CD14-positive monocyte (primary cell): ENCODE measurements around the gene ELAVL1. TPM values are rescaled to one million over a fixed set of nuclear protein-coding genes. Genes with fewer than 3 reads are reported as not detected.

ENCODE experiments used
- DNase-seq, 3 donors: peaks; one replicate each; pipeline ENCODE4 v3.0.0-alpha.2; 2011 to 2022
- H2AFZ ChIP-seq: 2 replicates; pipeline ENCODE4 v1.6.0; 2012; ENCODE audit warnings: mild to moderate bottlenecking, low read depth, low read length, inconsistent platforms; ENCODE audit not compliant: insufficient read depth, poor library complexity, severe bottlenecking
- H3K27ac ChIP-seq, 2 donors: 1 replicate in 1 of 2; 2 replicates in 1 of 2; pipeline ENCODE4 v1.5.1; 2012 to 2013; ENCODE audit warnings: low read length in 2 of 2, control low read depth in 1 of 2, inconsistent platforms in 1 of 2, low read depth in 1 of 2, mild to moderate bottlenecking in 1 of 2
- H3K27me3 ChIP-seq, 2 donors: one replicate each; pipeline versions ENCODE4 v1.6.0 to v1.6.1; 2011 to 2013; ENCODE audit warnings: low read length in 2 of 2; ENCODE audit not compliant: control insufficient read depth in 2 of 2, insufficient read depth in 2 of 2
- H3K36me3 ChIP-seq, 2 donors: replicated peaks in 1 of 2; 1 replicate in 1 of 2; 2 replicates in 1 of 2; pipeline versions ENCODE4 v1.5.1 to v1.6.1; 2012 to 2013; ENCODE audit warnings: low read length in 2 of 2, control low read depth in 1 of 2, inconsistent platforms in 1 of 2, mild to moderate bottlenecking in 1 of 2; ENCODE audit not compliant: insufficient read depth in 2 of 2, control insufficient read depth in 1 of 2
- H3K4me1 ChIP-seq, 2 donors: 1 replicate in 1 of 2; 2 replicates in 1 of 2; pipeline versions ENCODE4 v1.5.1 to v1.6.1; 2012 to 2013; ENCODE audit warnings: low read length in 2 of 2, control low read depth in 1 of 2, inconsistent platforms in 1 of 2, mild to moderate bottlenecking in 1 of 2, moderate library complexity in 1 of 2; ENCODE audit not compliant: insufficient read depth in 2 of 2, control insufficient read depth in 1 of 2
- H3K4me2 ChIP-seq: replicated peaks from 2 replicates; pipeline ENCODE3; 2012; ENCODE audit warnings: low read length, moderate library complexity, mild to moderate bottlenecking; ENCODE audit not compliant: poor library complexity, severe bottlenecking; ENCODE audit errors: extremely low read depth
- H3K4me3 ChIP-seq, 3 experiments: fragments of 200-600 bp in 1 of 3; sonication (generic) in 1 of 3; replicated peaks in 1 of 3; 1 replicate in 2 of 3; 2 replicates in 1 of 3; pipeline ENCODE4 v1.5.1; 2011 to 2013; ENCODE audit warnings: low read length in 3 of 3, mild to moderate bottlenecking in 3 of 3, control low read depth in 2 of 3, low read depth in 2 of 3, inconsistent platforms in 1 of 3, moderate library complexity in 1 of 3
- H3K79me2 ChIP-seq: 2 replicates; pipeline ENCODE4 v1.6.0; 2012; ENCODE audit warnings: mild to moderate bottlenecking, control low read depth, inconsistent platforms, low read length, moderate library complexity; ENCODE audit not compliant: insufficient read depth
- H3K9ac ChIP-seq: 2 replicates; pipeline ENCODE4 v1.6.0; 2017; ENCODE audit warnings: low read length, mild to moderate bottlenecking; ENCODE audit not compliant: insufficient read depth, poor library complexity, severe bottlenecking
- H3K9me3 ChIP-seq, 2 donors: replicated peaks in 1 of 2; 1 replicate in 1 of 2; 2 replicates in 1 of 2; pipeline versions ENCODE4 v1.5.1 to v1.6.1; 2012 to 2013; ENCODE audit warnings: low read length in 2 of 2, control low read depth in 1 of 2; ENCODE audit not compliant: control insufficient read depth in 1 of 2, insufficient read depth in 1 of 2
- H4K20me1 ChIP-seq: 2 replicates; pipeline ENCODE4 v1.6.0; 2012; ENCODE audit warnings: mild to moderate bottlenecking, low read length, control low read depth, moderate library complexity; ENCODE audit not compliant: insufficient read depth
- H3K27ac Mint-ChIP-seq, 7 donors: one replicate each; pipeline ENCODE4 v1.8.0; 2020; ENCODE audit warnings: mild to moderate bottlenecking in 7 of 7, mixed read lengths in 7 of 7, moderate library complexity in 6 of 7, inconsistent platforms in 2 of 7
- H3K27me3 Mint-ChIP-seq, 3 donors: one replicate each; pipeline ENCODE4 v1.8.0; 2021 to 2022; ENCODE audit warnings: low read depth in 3 of 3, mild to moderate bottlenecking in 3 of 3, mixed read lengths in 3 of 3, moderate library complexity in 3 of 3, inconsistent platforms in 1 of 3
- H3K36me3 Mint-ChIP-seq, 2 donors: one replicate each; pipeline ENCODE4 v1.8.0; 2020; ENCODE audit warnings: mixed read lengths in 2 of 2, inconsistent platforms in 1 of 2, mild to moderate bottlenecking in 1 of 2
- H3K4me1 Mint-ChIP-seq: one replicate; pipeline ENCODE4 v1.8.0; 2020; ENCODE audit warnings: mild to moderate bottlenecking, mixed read lengths
- H3K4me3 Mint-ChIP-seq, 2 donors: one replicate each; pipeline ENCODE4 v1.8.0; 2020; ENCODE audit warnings: mild to moderate bottlenecking in 2 of 2, mixed read lengths in 2 of 2, moderate library complexity in 1 of 2
- H3K9me3 Mint-ChIP-seq, 7 donors: one replicate each; pipeline ENCODE4 v1.8.0; 2020 to 2022; ENCODE audit warnings: mixed read lengths in 7 of 7, mild to moderate bottlenecking in 6 of 7, moderate library complexity in 6 of 7, inconsistent platforms in 2 of 7
- CTCF ChIP-seq: fragments of 200-600 bp; IDR thresholded peaks from one replicate; pipeline ENCODE4 v1.8.0; 2022; ENCODE audit warnings: antibody characterized with exemption, mild to moderate bottlenecking
- WGBS: methylation state at CpG from one replicate; pipeline ENCODE4 v1.1.5; 2013; ENCODE audit warnings: missing lambda C conversion rate; ENCODE audit not compliant: insufficient coverage; 5-methylcytosine and 5-hydroxymethylcytosine counted together
- intact Hi-C, 2 donors: fragments of 100-400 bp; cut with micrococcal nuclease; formaldehyde crosslinking; loops; one replicate each; pipeline versions ENCODE4 v1.15.0 to v1.15.1; 2023
- polyA plus RNA-seq, 3 donors: library from polyadenylated mRNA; depleted of rRNA in 1 of 3; unstranded in 2 of 3; stranded (reverse) in 1 of 3; fragments of 300-500 nt in 2 of 3; fragments of >200 nt in 1 of 3; fragmentation: Illumina TruSeq in 2 of 3; gene quantifications; 1 replicate in 2 of 3; 2 replicates in 1 of 3; pipeline ENCODE4 v1.2.3, GENCODE V29; 2012 to 2021

Gene ELAVL1
- polyA plus RNA-seq, 3 donors, result 25.1 to 31.1 (median 30.7) TPM

- Histone ChIP-seq H3K9me3 (no peaks in the 10 kb centered on the region), H3K27me3 (no peaks in the 10 kb centered on the region), H3K79me2 (peaks cover 97% of the 10 kb centered on the region), H2AFZ (no peak overlapping the region), H4K20me1 (peaks cover 81% of the 10 kb centered on the region), H3K4me1 (peaks cover 0 to 6% of the 10 kb centered on the region in 2 donors), H3K4me2 (no peak overlapping the region), H3K27ac (no peak overlapping the region), H3K36me3 (peaks cover 20 to 46% of the 10 kb centered on the region in 2 donors), H3K4me3 (no peak overlapping the region), H3K9ac (no peak overlapping the region)
- Mint-ChIP-seq H3K36me3 (peaks cover 18 to 47% of the 10 kb centered on the region in 2 donors), H3K27me3 (peaks cover 0 to 1% (median 0%) of the 10 kb centered on the region in 3 donors), H3K4me3 (no peak overlapping the region), H3K9me3 (no peaks in the 10 kb centered on the region), H3K4me1 (peaks cover 8% of the 10 kb centered on the region), H3K27ac (peak overlapping the region in 3 of 7 donors; percentile 11 to 76 (median 69))
- WGBS, result 68% methylated on average over 3 of the region's 9 CpGs
- no peak for TF ChIP-seq CTCF
- intact Hi-C loops, result no loop called here
- no peak for DNase-seq
Measured at GRCh38 chr19:7994928-7995809, 10.3 kb downstream of the ELAVL1 start.

- Histone ChIP-seq H3K27me3 (no peaks in the 10 kb centered on the region), H3K79me2 (peaks cover 91% of the 10 kb centered on the region), H3K9ac (no peak overlapping the region), H3K36me3 (peaks cover 25 to 46% of the 10 kb centered on the region in 2 donors), H3K4me2 (no peak overlapping the region), H4K20me1 (peaks cover 71% of the 10 kb centered on the region), H3K4me3 (no peak overlapping the region), H3K9me3 (no peaks in the 10 kb centered on the region), H2AFZ (no peak overlapping the region), H3K4me1 (peaks cover 0 to 6% of the 10 kb centered on the region in 2 donors), H3K27ac (no peak overlapping the region)
- Mint-ChIP-seq H3K4me3 (no peak overlapping the region), H3K9me3 (no peaks in the 10 kb centered on the region), H3K27me3 (peaks cover 0 to 1% (median 0%) of the 10 kb centered on the region in 3 donors), H3K27ac (peak overlapping the region in 3 of 7 donors; percentile 13 to 61 (median 43)), H3K36me3 (peaks cover 23 to 49% of the 10 kb centered on the region in 2 donors), H3K4me1 (peaks cover 8% of the 10 kb centered on the region)
- DNase-seq, result no peak
- TF ChIP-seq CTCF, result no peak
- WGBS, result 100% methylated on average over 1 of the region's 6 CpGs
- intact Hi-C loops, result no loop called here
Measured at GRCh38 chr19:7994114-7994513, 11.3 kb downstream of the ELAVL1 start.
